ENCODE results near the gene PAK3. TPM values are rescaled to one million over a fixed set of nuclear protein-coding genes. Genes with fewer than 3 reads are reported as not detected.
A peak's percentile ranks its signal among the peaks of the same experiment; 100 is the strongest.

PAK3 gene
- total and polyA plus RNA-seq, 7 donors = 0.04 to 0.71 (median 0.15) TPM

GRCh38 chrX:111244235-111244750, 148.3 kb downstream of the PAK3 start:
- 42 to 60% (median 43%) methylated on average over 2 of the region's 2 CpGs for WGBS, 3 donors
- no peak for ATAC-seq
- Histone ChIP-seq H3K36me3 (ENCODE audit: insufficient read depth in 1 of 2, low read depth in 1 of 2) (no peaks in the 10 kb centered on the region), H3K9me3 (no peaks in the 10 kb centered on the region), H3K4me3 (no peak overlapping the region), H3K27me3 (ENCODE audit: insufficient read depth in 3 of 3, low read length in 2 of 3) (peaks cover 0 to 14% (median 0%) of the 10 kb centered on the region in 3 donors), H3K27ac (no peak overlapping the region), H3K4me1 (no peaks in the 10 kb centered on the region)
- intact Hi-C loops (cut with DNase I) = loop anchor here in 1 of 2 donors (10.0 kb wide), 2 partner anchors 389 to 789 kb away; no protein-coding TSS in a partner anchor
- peak; percentile 44 for TF ChIP-seq CTCF (IDR thresholded peaks at IDR 0.05)
- no peak for DNase-seq

- Histone ChIP-seq H3K27ac (no peak overlapping the region), H3K4me3 (no peak overlapping the region), H3K36me3 (ENCODE audit: insufficient read depth in 1 of 2, low read depth in 1 of 2) (no peaks in the 10 kb centered on the region), H3K27me3 (ENCODE audit: insufficient read depth in 3 of 3, low read length in 2 of 3) (peaks cover 0 to 15% (median 0%) of the 10 kb centered on the region in 3 donors), H3K4me1 (no peaks in the 10 kb centered on the region), H3K9me3 (no peaks in the 10 kb centered on the region)
- WGBS, 3 donors = 55 to 71% (median 69%) methylated on average over 7 of the region's 7 CpGs
- TF ChIP-seq CTCF (IDR thresholded peaks at IDR 0.05) = no peak
- ATAC-seq (no peak), DNase-seq (no peak)
- intact Hi-C loops (cut with DNase I) = no loop called here
These were observed 159.1 kb downstream of the PAK3 start for GRCh38 chrX:111254896-111255693.

GRCh38 chrX:111257733-111258132, 161.7 kb downstream of the PAK3 start:
- Histone ChIP-seq H3K27me3 (ENCODE audit: insufficient read depth in 3 of 3, low read length in 2 of 3) (peaks cover 0 to 33% (median 0%) of the 10 kb centered on the region in 3 donors), H3K36me3 (ENCODE audit: insufficient read depth in 1 of 2, low read depth in 1 of 2) (no peaks in the 10 kb centered on the region), H3K9me3 (no peaks in the 10 kb centered on the region), H3K4me1 (no peaks in the 10 kb centered on the region), H3K4me3 (no peak overlapping the region), H3K27ac (no peak overlapping the region)
- peak in 1 of 2 donors; percentile 42 for DNase-seq
- ATAC-seq = no peak
- TF ChIP-seq CTCF (IDR thresholded peaks at IDR 0.05) = no peak
- intact Hi-C loops (cut with DNase I) = no loop called here
- 36 to 55% (median 46%) methylated on average over 3 of the region's 3 CpGs for WGBS, 3 donors

- ATAC-seq (no peak), DNase-seq (no peak)
- H3K9me3 ChIP-seq = no peaks in the 10 kb centered on the region
- intact Hi-C loops (cut with DNase I) = no loop called here
- H3K27me3 ChIP-seq (ENCODE audit: insufficient read depth in 3 of 3, low read length in 2 of 3) = peaks cover 0 to 43% (median 0%) of the 10 kb centered on the region in 3 donors
- 53 to 64% (median 58%) methylated on average over 3 of the region's 3 CpGs for WGBS, 3 donors
- no peaks in the 10 kb centered on the region for H3K36me3 ChIP-seq (ENCODE audit: insufficient read depth in 1 of 2, low read depth in 1 of 2)
- TF ChIP-seq CTCF (IDR thresholded peaks at IDR 0.05) = no peak
- H3K27ac ChIP-seq = no peak overlapping the region
- no peak overlapping the region for H3K4me3 ChIP-seq
- H3K4me1 ChIP-seq = no peaks in the 10 kb centered on the region
These were observed 163.6 kb downstream of the PAK3 start for GRCh38 chrX:111259559-111259958.
